ENCODE measurements around the gene TBC1D14.
A peak's percentile ranks its signal among the peaks of the same experiment; 100 is the strongest.

TBC1D14 gene

DNA sequence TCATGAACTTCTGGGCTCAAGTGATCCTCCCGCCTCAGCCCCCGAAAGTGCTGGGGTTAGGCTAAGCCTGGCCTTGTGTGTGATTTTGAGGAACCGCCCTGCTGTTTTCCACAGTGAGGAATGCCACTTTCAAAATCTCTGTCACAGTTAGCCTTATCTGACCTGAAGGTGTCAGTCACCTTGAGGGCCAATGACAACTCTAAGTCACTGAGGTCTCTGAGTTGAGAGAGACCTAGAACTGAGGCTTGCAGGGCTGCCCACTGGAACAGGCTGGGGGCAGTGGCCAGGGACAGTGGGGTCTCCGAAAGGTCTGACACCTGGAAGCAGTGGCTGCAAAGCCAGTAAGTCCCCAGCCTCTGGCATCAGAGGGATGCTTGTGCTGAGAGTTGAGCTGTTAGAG, 139.7 kb downstream of the TBC1D14 start:
- DNase-seq, result no peak

DNA sequence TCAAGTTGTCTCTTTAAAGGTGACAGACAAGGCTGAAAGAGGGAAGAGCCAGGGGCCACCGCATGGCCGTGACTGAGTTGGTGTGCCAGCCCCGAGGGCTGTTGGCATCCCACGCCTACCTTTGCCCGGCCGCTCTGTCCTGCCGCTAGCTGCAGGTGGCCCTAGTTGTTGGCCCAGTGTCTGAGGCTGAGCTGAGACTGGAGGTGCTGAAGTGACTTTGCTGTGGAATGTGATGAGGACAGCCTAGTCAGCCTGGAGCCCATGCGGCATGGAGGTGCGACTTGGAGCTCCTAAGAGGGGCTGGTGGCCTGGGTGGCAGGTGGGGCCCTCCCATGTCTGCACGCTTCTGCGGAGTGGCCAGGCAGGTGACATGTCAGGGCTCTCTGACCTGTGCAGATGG, 140.1 kb downstream of the TBC1D14 start:
- DNase-seq, result no peak

DNA sequence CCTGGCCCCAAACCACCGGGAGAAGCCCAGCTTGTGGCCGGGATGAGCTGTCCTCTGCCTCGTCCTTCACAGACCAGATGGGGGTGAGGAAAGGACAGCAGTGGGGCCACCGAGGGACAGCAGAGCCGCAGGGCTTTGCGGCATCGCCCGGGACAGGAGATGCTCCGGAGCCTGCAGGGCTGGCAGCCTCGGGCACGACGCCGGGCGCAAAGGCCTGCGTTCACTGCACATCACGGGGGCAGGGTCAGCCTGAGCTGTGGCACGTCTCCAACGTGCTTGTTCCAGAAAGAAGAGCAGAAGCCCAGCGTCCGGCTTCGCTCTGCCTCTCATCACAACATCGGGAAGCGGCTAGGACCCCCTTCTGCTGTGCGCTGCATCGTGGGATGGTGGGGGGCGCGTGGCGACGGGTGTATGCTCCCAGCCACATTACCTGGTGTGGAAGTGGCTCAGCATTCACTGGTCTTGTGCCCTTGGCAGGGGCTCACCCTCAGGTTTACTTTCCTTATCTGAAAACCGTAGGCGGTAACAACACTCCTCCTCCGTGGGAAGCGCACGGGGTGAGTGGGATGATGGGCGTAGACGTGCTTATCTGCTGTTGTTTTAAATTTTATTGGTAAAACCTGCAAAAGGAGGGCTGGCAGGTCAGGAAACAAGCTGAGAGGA, 141.0 kb downstream of the TBC1D14 start:
- DNase-seq, result peak; percentile 41

DNA sequence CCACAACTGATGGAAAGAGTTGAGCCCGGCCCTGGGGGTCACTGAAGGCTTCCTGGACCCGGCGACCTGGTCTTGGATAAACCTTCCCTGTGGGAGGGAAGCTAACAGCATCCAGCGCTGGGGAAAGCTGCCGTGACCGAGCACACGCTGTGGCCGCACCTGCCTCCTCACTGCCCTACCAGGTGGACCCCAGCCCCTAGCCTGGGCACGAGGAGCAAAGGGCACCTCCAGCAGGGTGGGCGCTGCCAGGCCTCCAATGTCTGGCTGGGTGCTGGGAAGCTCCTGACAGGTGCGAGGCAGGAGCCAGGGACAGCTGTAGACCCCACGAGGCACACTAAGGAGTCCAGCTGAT, 141.5 kb downstream of the TBC1D14 start:
- DNase-seq, result no peak

DNA sequence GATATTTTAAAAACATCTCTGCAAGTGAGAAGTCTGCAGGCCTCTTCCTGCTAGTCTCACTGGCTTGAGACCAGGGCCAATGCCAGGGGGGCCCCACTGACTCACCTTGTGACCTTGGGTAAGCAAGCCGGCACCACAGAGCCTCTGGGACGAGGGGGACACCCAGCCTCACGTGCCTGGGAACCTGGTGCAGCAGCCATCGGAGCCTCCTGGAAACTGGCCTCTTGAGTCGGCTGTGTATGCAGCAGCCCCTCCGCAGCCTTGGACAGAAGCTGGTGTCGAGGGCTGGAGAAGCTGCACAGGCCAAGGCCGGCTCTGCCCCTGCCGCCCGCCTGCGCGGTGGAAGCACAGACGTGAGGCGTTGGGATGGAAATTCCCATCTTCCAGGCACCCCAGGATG, 142.3 kb downstream of the TBC1D14 start:
- no peak for DNase-seq

DNA sequence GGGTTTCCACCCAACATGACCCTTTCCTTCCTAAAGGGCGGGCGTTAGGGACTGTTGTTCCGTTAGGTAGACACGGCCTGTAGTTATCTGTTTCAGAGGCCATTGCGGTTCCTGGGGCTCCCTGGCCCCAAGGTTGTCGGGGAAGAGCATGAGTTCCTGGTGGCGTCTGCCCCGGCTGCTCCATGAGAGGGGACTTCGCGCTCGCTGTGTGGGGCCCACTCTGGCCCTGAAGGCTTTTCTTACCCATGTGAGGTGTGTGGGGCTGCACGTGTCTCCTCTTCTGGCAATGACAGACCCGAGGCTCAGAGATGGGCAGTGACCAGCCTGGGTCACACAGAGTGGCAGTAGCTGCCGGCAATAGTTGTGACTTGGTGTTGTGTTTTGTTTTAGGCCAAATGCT, 142.7 kb downstream of the TBC1D14 start:
- DNase-seq, result no peak

DNA sequence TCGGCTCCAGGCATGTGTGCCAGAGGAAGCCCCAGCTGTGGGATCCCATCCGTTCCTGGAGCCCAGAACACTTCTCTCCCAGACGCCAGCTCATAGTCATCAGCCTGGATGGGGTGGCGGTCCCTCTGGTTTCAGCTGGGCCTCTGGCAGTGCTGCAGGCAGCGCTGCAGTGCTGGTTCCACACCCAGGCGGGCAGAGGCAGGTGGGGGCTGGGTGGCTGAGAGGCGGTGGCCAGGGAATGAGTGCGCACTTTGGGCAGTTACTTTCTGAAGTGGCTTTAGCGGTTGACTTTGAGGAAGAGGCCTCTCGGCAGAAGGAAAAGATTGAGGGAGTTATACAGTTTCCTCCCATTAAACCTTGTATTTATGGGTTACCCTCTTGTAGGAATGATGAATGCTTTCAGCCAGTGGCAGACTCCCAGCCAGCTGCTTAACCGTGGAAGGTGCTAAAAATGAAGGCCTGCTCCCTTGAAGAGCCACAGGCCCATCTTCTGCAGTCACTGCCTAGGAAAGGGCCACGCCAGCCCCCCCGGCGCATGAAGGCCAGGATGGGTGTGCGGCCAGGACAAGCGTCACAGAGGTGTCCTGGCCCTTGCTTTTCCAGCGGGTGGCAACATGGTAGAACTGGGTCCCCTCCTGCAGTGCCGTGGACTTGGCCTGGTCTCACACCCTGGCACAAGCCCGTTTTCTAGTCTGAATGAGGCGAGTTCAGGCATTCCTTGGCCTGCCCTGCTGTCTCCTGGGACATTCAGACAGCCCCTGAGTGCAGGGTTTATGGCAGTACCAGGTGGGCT, 143.5 kb downstream of the TBC1D14 start:
- peak; percentile 91 for DNase-seq

DNA sequence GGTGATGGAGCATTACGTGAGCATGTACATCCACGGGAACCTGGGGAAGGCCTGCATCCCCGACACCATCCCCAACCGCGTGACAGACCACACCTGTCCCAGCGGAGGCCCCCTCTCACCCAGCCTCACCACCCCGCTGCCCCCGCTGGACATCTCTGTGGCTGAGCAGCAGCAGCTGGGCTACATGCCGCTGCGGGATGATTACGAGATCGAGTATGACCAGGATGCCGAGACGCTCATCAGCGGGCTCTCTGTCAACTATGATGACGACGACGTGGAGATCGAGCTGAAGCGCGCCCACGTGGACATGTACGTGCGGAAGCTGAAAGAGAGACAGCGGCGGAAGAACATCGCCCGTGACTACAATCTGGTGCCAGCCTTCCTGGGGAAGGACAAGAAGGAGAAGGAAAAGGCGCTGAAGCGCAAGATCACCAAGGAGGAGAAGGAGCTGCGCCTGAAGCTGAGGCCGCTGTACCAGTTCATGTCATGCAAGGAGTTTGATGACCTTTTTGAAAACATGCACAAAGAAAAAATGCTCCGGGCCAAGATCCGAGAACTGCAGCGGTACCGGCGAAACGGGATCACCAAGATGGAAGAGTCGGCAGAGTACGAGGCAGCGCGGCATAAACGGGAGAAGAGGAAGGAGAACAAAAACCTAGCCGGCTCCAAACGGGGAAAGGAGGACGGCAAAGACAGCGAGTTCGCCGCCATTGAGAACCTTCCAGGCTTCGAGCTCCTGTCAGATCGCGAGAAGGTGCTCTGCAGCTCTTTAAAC, 144.7 kb downstream of the TBC1D14 start:
- DNase-seq, result no peak

DNA sequence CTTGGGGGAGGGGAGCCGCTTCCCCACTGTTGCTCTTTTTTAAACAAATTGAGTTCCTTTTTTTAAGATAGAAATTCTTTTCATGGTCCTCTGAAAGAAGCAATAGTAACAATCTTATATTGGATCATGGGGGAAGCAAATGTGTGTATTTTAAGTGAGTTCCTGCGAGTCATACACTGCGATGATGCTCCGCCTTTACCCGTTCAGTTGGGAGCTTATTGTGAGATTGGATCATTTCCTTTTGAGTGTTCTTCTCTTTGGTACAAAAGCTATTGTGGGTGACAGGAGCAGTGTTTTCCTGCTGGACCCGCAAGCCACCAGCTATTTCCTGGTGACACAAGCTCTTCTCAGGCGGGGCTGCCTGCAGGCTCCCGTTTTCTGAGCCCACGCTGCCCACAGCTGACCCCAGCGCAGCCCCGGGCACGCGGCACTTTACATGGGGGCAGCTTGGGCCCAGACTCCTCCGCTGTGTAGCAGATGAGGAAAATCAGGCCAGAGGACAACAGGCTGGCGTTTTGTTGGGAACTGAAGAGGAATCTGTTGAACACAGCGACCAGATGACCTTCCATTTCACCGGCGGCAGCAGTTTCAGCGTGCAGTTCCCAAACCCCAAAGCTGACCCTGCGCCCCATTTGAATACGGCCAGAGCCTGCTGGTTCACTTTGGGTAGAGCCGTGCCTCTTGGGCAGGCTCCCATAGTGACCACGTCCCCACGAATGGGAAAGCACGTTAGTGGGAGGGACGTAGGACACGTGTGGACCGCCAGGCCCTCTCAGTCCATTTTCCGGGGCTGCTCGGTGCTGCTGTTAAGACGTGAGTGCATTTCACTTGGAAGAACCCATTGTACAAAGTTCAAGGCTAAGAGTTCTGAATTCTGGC, 145.7 kb downstream of the TBC1D14 start:
- DNase-seq, result no peak

DNA sequence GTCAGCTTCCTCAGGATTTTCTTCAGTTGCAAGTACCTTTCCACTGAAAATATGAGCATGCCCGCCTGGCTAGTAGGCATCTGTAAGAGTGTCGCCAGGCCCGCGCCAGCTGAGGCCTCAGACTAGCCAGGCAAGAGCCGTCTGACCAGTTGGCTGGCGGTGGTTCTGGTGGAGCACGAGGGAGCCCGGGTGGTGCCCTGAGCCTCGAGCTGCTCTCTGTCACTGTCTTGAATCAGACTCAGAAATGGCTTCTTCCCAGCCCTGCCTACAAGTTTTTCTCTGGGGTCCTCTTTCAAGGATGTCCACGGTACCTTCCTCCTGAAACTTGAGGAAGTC, 146.3 kb downstream of the TBC1D14 start:
- no peak for DNase-seq

DNA sequence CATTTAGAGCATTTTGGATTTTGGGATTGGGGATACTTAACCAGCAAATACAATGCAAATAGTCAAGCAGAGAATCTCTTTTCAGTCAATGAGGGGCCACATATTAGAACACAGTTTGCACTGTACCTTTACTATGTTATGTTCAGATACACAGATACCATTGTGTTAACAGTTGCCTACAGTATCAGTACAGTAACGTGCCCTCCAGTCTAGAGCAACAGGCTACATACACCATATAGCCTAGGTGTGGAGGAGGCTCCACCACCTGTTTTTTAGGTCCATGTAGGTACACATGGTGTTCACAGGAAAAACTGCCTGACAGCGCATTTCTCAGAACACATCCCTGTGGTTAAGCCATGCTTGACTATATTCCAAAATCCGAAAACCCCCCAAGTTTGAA, 149.2 kb downstream of the TBC1D14 start:
- no peak for DNase-seq

DNA sequence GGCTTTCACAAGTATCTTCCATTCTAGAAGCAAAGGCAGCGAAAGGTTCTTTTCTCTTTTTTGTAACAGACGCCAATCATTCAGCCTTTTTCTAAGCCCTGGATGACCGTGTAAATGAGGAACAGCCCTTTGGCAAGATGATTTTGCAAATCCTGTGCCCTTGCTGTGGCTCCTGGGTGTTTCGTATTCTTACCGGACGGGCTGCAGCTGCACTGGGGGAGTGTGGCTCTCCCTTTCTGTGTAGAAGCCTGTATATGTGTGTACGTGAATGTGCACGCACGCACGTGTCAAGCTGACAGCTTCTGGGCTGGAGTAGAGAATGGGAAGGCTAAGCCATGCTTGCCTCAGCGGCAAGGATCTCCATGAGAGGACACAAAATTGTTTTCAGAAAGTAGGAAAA, 150.0 kb downstream of the TBC1D14 start:
- DNase-seq, result peak; percentile 50

DNA sequence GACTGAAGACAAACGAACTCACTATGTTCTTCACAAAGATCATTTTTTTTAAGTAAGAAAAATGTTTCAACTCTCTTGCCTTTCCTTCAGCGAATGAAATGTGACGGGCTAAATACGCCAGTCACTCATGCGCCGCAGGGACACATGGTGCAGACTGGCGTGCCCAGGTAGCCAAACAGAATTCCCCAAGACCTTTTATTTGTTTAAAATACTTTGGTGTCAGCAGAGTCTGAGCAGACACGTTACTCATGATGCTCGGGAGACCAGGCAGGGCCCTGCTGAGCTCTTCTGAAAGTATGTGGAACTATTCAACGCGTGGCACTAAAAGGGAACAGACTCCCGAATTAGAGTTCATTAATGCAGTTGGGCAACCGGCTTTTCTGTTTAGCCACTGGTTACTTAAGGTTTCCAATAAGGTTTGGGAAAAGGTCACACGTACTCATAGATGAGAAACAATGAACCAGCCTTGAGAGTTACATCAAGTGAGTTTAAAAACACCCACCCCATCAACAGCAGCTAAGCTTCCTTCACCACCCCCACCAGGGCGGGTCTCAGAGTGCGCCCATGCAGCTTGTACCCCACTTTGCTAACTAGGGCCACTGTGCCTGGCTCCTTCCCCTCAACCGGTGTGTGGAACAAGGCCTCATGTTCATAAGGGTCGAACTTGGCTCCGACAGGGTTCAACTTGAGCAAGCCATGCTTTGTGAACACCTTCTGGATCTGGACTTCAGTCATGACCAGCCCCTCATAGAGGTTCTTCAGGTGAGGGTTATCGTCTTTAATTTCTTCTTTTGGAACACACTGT, 150.9 kb downstream of the TBC1D14 start:
- DNase-seq, result no peak

DNA sequence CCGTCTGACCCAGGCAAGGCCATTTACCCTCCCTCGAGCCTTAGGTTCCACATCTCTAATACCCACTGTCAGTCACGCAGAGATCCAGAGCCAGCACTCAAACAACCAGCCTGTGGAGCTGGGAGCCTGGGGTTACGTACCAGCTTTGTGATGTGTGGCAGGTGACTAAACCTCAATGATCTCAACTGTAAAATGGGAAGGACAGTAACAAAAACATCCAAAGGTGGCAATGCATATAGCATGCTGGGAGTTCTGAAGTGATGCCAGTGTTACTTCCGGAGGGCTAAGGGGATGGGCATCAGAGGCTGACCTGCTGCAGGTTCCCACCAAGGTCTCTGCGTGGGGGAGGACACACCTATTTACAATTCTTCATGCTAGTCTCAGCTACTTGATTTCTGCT, 152.2 kb downstream of the TBC1D14 start:
- DNase-seq, result no peak

DNA sequence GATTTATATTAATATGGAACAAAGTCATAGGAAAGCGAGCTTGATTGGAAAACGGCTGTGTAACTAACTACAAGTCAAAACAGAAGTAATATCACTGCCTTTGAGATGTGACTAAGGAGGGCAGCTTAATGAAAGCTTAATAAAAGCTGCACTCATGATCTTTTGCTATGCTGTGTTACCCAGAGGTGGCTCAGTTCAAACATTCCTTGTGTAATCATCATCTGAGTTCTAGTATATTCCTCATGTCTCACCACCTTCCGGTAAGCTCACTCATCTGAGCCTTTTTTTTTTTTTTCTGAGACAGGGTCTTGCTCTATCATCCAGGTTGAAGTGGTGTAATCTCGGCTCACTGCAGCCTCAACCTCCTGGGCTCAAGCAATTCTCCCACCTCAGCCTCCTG, 153.2 kb downstream of the TBC1D14 start:
- no peak for DNase-seq

DNA sequence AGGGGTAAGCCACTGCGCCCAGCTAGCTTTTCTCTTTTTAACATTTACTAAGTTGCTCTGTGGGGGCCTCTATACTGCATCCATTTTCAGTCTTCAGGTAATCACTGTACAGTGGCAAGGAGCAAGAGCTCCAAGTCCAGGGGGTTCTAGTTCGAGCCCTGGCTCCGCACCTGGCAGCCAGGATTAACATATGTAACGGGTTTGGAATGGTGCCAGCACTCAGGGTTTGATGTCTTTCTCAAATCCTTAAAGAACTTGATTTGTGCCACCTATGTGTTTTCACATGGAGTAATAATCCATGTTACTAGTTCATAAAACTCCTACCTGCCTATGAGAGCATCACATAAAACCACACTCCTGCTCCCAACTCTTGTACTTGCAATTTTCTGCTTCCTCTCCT, 153.7 kb downstream of the TBC1D14 start:
- no peak for DNase-seq

DNA sequence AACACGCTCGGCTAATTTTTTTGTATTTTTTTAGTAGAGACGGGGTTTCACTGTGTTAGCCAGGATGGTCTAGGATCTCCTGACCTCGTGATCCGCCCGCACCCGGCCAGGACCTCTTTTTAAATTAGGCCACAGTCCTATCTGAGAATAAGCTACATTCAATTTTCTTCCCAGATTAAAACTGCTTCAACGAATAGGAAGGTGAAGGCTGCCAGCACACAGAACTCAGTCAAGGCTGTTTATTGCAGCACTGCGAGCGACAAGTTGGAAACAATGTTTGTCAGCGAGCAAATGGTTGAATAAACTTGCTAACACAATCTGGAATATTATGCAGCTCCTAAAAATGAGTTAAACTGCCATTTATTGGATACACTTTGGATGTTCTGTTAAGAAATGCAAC, 156.4 kb downstream of the TBC1D14 start:
- no peak for DNase-seq

DNA sequence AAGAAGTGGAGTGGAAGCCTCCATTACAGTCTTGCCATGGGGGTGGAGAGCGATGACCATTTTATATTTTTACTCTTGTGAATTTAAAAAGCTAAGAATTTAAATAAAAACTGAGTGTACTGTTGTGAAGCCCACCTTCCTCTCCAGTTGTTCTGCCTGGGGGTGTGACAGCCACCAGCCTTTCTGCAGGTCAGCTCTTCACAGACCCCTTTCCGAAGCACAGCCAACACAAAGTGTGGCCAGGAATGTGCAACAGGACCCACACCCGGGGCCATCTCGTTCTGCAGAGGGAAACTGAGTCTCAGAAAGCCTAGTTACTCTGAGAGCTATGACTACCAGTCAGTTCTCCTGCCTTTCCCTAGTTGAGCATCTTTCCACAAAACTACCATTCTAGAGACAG, 156.9 kb downstream of the TBC1D14 start:
- no peak for DNase-seq

DNA sequence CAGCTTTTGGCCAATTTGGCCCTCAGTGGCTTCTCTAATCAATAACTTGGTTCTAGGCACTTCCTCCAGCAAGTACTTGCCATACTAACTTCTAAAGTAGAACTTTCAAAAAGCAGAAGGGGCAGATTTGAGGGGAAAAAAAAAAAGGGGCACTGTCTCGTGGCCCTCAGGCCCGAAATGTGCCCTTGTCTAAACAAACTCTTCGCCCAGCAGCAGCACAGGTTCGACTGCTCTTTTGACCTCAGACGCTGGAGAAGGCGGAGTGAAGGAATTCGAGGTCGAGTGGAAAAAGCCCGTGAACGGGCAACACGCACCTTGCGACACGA, 157.5 kb downstream of the TBC1D14 start:
- no peak for DNase-seq

DNA sequence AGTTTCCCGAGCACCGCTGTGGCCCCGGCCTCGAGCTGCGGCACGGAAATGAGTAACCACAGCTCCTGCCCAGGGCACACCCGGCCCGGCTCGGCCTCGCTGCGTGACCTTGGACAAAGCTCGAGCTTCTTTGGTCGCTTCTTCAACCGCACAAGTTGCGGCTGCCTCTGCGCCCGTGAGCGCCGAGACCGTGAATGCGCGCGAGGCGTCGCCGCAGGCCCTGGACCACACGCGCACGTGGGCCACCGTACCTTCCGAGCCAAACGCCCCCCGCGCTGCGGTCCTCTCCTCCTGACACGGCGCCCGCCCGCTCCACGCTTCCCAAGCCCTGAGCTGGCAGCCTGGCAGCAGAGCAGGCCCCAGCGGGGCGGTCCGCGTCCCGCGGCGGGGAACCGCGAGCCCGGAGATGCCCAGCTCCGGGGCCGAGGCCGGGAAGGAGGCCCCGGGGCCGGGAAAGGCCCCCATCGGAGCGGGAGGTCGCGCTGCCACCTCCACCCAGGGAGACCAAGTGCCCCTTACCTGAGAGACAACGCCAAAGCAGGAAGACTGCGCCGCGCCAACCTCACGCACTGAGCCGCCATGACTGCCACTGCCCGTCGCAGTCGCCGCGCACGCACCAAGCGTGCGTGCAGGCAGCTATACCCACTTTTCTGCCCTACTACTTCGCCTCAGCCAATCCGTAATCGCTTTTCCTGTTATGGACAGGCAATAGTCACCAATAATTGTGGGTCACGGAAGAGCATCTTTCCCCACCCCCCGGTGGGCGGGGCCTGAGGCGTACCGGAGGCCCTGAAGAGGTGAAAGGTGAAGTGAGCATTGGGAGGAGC, 158.0 kb downstream of the TBC1D14 start, which contains the start of gene GRPEL1:
Gene GRPEL1 (minus strand): TSS at position 613 of the 827 bp plus-strand sequence. CDS start 32 bp downstream, at position 581.
- DNase-seq, result peak; percentile 100

DNA sequence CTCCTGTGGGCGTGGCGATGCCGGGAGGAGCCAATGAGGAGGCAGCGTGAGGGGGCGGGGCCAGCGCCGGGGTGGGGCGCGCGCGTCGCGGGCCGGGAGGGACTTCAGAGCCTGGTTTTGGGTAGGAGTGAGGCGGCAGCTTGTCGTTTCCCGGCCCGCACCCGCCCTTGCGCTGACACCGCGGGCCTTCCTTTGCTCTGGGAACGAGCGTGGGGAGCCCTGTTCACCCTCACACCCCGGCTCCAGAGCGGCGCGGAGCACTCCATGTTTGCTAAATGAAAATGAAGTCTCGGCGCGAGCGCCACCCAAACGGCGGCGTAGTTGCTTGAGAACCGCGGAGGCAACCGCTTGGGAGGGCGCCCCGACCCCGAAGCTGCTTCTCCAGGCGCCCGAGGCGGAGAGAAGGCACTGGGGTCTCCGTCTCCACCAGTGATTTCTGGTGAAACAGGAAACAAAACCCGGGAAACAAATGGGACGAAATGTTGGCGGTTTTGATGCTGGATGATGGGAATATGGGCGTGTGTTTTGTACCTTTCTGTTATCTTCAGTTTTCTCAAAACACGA, 158.7 kb downstream of the TBC1D14 start:
- no peak for DNase-seq
